Measurements from ENCODE around the gene DUSP2.
A peak's percentile ranks its signal among the peaks of the same experiment; 100 is the strongest.

The DUSP2 gene

GRCh38 chr2:96131813-96132745 lies 13.2 kb downstream of the DUSP2 start:
- no peak for DNase-seq (ENCODE audit: low read depth)

GRCh38 chr2:96131152-96131812 lies 14.0 kb downstream of the DUSP2 start:
- DNase-seq (ENCODE audit: low read depth), result no peak

GRCh38 chr2:96130483-96130882 lies 14.8 kb downstream of the DUSP2 start:
- no peak for DNase-seq (ENCODE audit: low read depth)

GRCh38 chr2:96129528-96130120 lies 15.6 kb downstream of the DUSP2 start:
- DNase-seq (ENCODE audit: low read depth), result no peak

GRCh38 chr2:96128456-96128855 lies 16.8 kb downstream of the DUSP2 start:
- DNase-seq (ENCODE audit: low read depth), result no peak

- DNase-seq (ENCODE audit: low read depth), result no peak
Observed at GRCh38 chr2:96124406-96125265, 20.6 kb downstream of the DUSP2 start.

GRCh38 chr2:96123936-96124335 lies 21.3 kb downstream of the DUSP2 start:
- no peak for DNase-seq (ENCODE audit: low read depth)

GRCh38 chr2:96123290-96123689 lies 21.9 kb downstream of the DUSP2 start:
- no peak for DNase-seq (ENCODE audit: low read depth)

GRCh38 chr2:96122391-96122790 lies 22.8 kb downstream of the DUSP2 start:
- DNase-seq (ENCODE audit: low read depth), result no peak

GRCh38 chr2:96121414-96121813 lies 23.8 kb downstream of the DUSP2 start:
- no peak for DNase-seq (ENCODE audit: low read depth)

GRCh38 chr2:96120991-96121390 lies 24.2 kb downstream of the DUSP2 start:
- no peak for DNase-seq (ENCODE audit: low read depth)

GRCh38 chr2:96120091-96120720 lies 25.0 kb downstream of the DUSP2 start:
- DNase-seq (ENCODE audit: low read depth), result no peak

- no peak for DNase-seq (ENCODE audit: low read depth)
Observed at GRCh38 chr2:96119389-96119751, 25.9 kb downstream of the DUSP2 start.

- DNase-seq (ENCODE audit: low read depth), result no peak
Observed at GRCh38 chr2:96118698-96119388, 26.4 kb downstream of the DUSP2 start.

GRCh38 chr2:96117701-96118588 lies 27.3 kb downstream of the DUSP2 start:
- DNase-seq (ENCODE audit: low read depth), result no peak

- DNase-seq (ENCODE audit: low read depth), result peak; percentile 16
Observed at GRCh38 chr2:96116879-96117533, 28.2 kb downstream of the DUSP2 start.

GRCh38 chr2:96116424-96116878 lies 28.8 kb downstream of the DUSP2 start, which contains the start of gene ADRA2B:
Gene ADRA2B, minus strand, starts transcription at chr2:96116571. Its CDS starts 422 bp downstream, at chr2:96116149.
- no peak for DNase-seq (ENCODE audit: low read depth)

GRCh38 chr2:96115631-96116423 lies 29.4 kb downstream of the DUSP2 start:
- DNase-seq (ENCODE audit: low read depth), result no peak
